HUES64 (cell line): Measurements from ENCODE around the gene TGIF2LX. TPM values are rescaled to one million over a fixed set of nuclear protein-coding genes. Genes with fewer than 3 reads are reported as not detected.
"Not testable (repeated sequence)": the region's sequence is repeated elsewhere in the genome, so short reads cannot be mapped to it uniquely, and the experiment has no call there.

Experiments
- H3K27ac ChIP-seq: 2 replicates; pipeline ENCODE4 v1.7.0; 2013; ENCODE audit warnings: low read depth, low read length, inconsistent platforms
- H3K27me3 ChIP-seq: 2 replicates; pipeline ENCODE4 v1.6.1; 2013; ENCODE audit warnings: mild to moderate bottlenecking, low read length; ENCODE audit not compliant: insufficient read depth
- H3K36me3 ChIP-seq: 2 replicates; pipeline ENCODE4 v1.6.1; 2013; ENCODE audit warnings: mild to moderate bottlenecking, low read length; ENCODE audit not compliant: insufficient read depth
- H3K4me1 ChIP-seq: 2 replicates; pipeline ENCODE4 v1.6.1; 2013; ENCODE audit warnings: mild to moderate bottlenecking, low read length, moderate library complexity; ENCODE audit not compliant: insufficient read depth
- H3K4me3 ChIP-seq: 2 replicates; pipeline ENCODE4 v1.5.1; 2013; ENCODE audit warnings: mild to moderate bottlenecking, low read length, moderate library complexity
- H3K9ac ChIP-seq: 2 replicates; pipeline ENCODE4 v1.6.1; 2013; ENCODE audit warnings: mild to moderate bottlenecking, low read depth, low read length
- H3K9me3 ChIP-seq: 2 replicates; pipeline ENCODE4 v1.6.1; 2013; ENCODE audit warnings: low read depth, low read length; ENCODE audit not compliant: insufficient read depth
- WGBS: fragments of 150-250, 120-280 bp; methylation state at CpG from one replicate; pipeline ENCODE4 v1.1.7; 2013; ENCODE audit warnings: missing lambda C conversion rate; 5-methylcytosine and 5-hydroxymethylcytosine counted together
- polyA plus RNA-seq, 2 experiments: library from polyadenylated mRNA; stranded (reverse); fragments of 50-300 nt; gene quantifications; one replicate each; pipeline ENCODE4 v1.2.3, GENCODE V29; 2013

The TGIF2LX gene
- polyA plus RNA-seq (2013, experiment 1 of 2), result not detected
- polyA plus RNA-seq (2013, experiment 2 of 2), result not detected

DNA sequence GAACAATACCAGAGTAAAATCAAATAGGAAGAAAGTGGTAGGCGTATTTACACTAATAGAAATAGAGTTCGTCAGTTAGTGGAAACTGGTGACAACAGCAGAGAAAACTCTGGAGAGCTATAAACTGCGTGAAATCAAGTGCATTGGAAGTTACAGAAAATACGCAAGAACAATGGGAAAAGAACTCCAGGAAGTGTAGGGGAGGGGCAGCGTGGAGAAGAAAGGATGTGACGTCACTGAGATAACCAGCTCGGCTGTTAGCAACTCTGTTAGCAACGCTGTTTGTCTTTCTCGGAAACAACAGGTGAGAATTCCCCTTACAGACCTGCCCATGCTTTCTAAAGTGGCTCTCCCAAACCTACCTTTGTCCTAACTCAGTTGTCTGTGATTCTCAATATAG is at the start of gene TGIF2LX:
TSS of gene TGIF2LX (plus strand) at position 244 of the 400 bp plus-strand sequence. CDS start 178 bp downstream, outside the sequence.
- 92% methylated on average over 9 of the region's 9 CpGs for WGBS
- H3K36me3 ChIP-seq, H3K9ac ChIP-seq, H3K27ac ChIP-seq, H3K4me3 ChIP-seq, H3K9me3 ChIP-seq, H3K4me1 ChIP-seq, H3K27me3 ChIP-seq: not testable (repeated sequence)

DNA sequence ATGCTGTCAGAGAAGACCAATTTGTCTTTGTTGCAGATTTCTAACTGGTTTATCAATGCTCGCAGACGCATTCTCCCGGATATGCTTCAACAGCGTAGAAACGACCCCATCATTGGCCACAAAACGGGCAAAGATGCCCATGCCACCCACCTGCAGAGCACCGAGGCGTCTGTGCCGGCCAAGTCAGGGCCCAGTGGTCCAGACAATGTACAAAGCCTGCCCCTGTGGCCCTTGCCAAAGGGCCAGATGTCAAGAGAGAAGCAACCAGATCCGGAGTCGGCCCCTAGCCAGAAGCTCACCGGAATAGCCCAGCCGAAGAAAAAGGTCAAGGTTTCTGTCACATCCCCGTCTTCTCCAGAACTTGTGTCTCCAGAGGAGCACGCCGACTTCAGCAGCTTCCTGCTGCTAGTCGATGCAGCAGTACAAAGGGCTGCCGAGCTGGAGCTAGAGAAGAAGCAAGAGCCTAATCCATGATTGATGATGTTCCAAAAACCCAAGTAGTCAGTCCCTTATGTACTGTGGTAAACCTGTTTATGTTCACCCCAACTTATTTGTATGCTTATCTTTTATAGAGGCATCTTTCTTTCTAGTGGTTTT is 728 bp downstream of the TGIF2LX start:
- not testable (repeated sequence) for H3K27me3 ChIP-seq, H3K4me3 ChIP-seq, H3K9ac ChIP-seq, H3K36me3 ChIP-seq, H3K4me1 ChIP-seq, H3K27ac ChIP-seq, H3K9me3 ChIP-seq
- WGBS, result 98% methylated on average over 16 of the region's 18 CpGs

DNA sequence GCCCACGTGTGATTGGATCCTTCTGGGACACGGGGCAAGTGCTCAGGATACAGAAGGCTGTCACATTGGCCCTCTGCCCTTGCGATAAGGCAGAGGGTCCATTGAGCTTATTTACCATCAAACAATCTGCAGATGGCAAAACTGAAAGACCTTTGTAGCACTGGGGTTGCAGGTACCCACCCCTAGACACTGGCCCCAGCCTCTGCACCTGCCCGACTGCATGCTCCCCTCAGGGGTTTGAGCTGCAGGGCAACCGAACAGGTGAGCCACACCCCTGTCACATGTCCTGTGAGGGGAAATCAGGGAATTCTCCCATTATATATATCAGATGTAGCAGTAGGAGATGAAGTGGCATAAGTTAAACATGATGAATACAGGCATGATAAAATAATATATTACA is 21.4 kb downstream of the TGIF2LX start:
- H3K27ac ChIP-seq, H3K4me1 ChIP-seq, H3K27me3 ChIP-seq, H3K9me3 ChIP-seq, H3K9ac ChIP-seq, H3K36me3 ChIP-seq, H3K4me3 ChIP-seq: not testable (repeated sequence)
- WGBS, result 94% methylated on average over 3 of the region's 5 CpGs

DNA sequence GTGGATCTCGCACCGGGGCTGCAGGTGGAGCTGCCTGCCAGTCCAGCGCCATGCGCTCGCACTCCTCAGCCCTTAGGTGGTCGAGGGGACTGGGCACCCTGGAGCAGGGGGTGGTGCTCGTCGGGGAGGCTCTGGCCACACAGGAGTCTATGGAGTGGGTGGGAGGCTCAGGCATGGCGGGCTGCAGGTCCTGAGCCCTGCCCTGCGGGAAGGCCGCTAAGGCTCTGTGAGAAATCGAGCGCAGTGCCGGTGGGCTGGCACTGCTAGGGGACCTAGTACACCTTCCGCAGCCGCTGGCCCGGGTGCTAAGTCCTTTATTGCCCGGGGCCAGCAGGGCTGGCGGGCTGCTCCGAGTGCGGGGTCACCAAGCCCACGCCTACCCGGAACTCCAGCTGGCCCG is 43.9 kb downstream of the TGIF2LX start:
- not testable (repeated sequence) for H3K9ac ChIP-seq

More for the DNA sequence above, 43.9 kb downstream of the TGIF2LX start:
- H3K27ac ChIP-seq, H3K27me3 ChIP-seq, H3K9me3 ChIP-seq, H3K4me1 ChIP-seq, H3K4me3 ChIP-seq, H3K36me3 ChIP-seq: not testable (repeated sequence)
- WGBS, result 94% methylated on average over 24 of the region's 24 CpGs
